NCI-H1092 treated with DMSO at 0.1 percent for 48 hours (cell line): ENCODE data around the gene KRTCAP3.
A peak's percentile ranks its signal among the peaks of the same experiment; 100 is the strongest.

Experiments used
- DNase-seq: peaks from one replicate; lab custom pipeline; 2025; lab: John Stamatoyannopoulos, UW

KRTCAP3 gene

DNA sequence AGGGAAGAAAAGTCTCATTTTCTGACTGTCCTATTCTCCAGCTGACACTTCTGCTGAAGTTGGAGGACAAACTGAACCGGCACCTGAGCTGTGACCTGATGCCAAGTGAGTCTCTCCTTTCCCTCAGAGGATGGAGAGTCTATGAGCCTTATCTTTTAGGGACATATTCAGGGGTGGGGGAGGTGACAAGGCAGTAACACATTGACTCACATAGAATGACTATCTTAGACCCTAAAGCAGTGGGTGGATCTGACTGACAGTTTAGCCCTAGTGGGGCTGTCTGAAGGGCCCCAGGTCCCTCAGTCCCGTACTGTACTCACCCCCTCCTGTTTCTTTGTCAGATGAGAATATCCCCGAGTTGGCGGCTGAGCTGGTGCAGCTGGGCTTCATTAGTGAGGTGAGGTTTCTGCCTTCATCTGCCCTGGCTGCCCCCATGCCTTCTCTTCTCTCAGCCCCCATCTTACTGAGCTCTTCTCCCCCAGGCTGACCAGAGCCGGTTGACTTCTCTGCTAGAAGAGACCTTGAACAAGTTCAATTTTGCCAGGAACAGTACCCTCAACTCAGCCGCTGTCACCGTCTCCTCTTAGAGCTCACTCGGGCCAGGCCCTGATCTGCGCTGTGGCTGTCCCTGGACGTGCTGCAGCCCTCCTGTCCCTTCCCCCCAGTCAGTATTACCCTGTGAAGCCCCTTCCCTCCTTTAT, 805 bp upstream of the KRTCAP3 start:
- no peak for DNase-seq

DNA sequence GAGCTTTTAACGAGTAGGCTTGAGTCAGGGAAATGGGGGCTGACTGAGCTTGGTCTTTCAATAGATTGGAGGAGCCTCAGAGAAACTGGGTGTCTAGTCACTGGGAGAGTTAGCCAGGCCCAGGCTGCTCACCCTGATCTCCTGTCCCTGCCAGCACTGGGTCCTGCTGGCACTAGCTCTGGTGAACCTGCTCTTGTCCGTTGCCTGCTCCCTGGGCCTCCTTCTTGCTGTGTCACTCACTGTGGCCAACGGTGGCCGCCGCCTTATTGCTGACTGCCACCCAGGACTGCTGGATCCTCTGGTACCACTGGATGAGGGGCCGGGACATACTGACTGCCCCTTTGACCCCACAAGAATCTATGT, 720 bp downstream of the KRTCAP3 start:
- DNase-seq, result no peak

DNA sequence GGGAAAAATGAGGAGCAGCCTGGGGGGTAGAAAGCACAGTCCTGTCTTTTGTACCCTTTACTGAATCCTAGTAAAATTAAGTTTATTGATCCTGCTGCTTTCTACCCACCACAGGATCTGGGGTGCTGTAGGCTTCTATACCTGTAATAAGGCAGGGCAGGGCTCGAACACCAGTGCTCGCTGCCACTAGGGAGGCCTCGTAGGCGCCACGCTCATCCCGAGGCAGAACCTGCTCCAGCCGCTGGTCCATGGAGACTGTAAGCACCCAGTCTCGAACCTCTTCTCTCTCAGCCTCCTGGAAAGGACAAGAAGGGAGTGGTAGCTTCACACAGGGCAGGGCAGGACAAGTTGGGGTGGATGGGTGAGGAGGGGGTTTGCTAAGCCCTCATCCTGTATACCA, 3.0 kb downstream of the KRTCAP3 start:
- DNase-seq, result no peak

DNA sequence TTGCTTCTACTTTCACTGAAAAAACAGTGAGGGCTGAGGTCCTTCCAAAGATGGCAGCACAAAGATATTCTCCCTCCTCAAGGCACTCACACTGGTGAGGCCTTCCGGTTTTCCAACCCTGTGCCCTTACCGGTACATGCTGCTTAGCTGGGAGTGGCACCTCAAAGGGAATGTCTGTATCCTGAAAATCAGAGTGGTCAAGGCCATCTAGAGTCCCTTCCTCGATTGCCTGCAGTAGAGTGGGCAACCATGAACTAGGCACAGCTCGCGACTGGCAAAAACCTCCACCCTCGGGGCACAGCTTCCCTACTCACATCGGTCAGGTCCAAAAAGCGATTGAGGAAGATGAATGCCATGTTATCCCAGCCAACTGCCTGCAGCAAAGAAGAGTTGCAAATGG, 3.4 kb downstream of the KRTCAP3 start:
- DNase-seq, result no peak

DNA sequence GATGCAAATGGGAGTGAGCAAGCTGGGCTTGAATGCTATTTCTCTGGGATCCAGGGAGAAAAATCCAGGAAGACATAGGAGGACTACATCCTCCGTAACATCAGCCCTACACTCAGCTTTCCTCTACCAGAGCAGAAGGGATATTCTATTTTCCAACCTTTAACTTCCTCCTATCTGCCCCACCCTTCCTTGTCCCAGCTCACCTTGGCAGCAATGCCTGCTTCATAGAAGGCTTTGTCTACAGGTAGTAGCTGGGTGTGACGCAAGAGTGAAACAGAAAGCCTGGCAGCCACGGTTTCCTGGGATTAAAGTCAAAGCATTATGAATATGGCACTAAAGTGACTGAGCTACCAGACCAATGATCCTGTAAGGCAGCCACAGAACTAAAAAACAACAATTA, 3.9 kb downstream of the KRTCAP3 start:
- DNase-seq, result no peak

DNA sequence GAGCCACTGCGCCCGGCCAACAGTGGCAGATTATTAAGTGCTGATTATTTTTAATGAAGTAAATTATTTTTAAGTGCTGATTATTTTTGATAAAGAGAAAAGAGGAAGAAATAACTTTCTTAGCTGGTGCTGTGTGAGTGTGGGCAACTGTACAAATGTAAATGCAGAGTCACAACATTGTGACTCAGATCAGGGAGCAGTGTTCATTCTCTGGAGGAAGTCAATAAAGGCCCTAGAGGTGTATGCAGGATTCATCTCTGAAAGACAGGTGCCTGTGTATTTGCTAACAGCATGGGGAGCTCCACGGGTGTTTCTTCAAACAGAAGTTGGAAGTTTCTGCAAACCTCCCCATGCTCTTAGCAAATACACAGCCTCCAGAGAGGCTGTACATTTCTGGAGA, 6.2 kb downstream of the KRTCAP3 start:
- no peak for DNase-seq

DNA sequence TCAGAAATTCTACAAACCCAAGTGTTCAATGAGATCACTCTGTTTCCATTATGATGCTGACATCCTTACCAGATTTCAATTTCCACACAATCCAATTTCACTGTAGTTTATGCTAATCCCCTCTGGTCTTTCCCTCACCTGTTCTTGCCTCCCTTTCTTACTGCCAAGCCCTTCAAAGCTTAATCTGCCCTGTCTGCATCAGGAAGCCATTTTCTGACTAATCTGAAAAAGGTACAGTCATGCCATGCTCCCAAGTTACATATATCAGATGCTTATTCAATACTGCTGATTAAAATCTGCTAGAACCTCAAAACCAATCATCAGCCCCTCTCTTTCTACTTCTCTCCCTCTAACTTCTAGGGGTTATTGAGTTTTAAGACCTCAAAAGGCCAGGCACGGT, 8.9 kb downstream of the KRTCAP3 start:
- DNase-seq, result no peak

DNA sequence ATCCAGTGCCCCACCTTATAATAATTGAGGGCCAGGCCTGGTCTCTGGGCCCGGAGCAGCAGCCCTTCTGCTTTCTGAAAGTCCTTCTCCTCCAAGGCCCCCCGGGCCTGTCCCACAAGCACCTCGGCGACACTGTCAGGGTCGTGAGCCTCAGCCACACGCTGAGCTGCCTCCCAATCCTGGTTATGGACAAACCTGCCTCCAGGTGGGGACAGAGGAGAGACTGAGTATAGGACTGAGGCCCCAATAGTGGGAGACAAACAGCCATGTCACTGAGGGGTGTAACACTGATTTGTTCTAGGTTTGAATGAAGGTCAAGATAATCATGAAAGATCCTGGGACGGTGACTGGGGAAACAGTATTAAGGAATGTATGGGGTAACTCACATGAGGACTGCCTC, 11.8 kb downstream of the KRTCAP3 start:
- no peak for DNase-seq

DNA sequence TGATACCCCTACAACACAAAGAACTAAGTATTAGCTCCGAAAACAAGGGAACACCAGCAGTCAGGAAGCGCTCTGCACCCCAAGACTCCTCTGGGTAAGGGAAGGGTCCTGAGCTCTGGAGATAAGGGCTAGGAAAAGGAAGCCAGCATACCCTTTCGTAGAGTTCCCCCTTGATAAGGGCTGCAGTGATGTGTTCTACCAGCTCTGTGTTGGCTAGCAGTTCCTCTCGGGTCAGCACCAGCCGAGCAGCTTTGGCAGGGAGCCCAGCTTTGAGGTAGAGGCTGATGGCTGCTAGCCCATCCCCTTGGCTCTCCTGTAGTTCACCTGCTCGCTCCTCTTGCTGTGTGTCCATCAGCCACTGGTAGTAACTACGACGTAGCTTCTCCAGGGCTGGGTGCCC, 18.9 kb downstream of the KRTCAP3 start:
- peak; percentile 10 for DNase-seq

DNA sequence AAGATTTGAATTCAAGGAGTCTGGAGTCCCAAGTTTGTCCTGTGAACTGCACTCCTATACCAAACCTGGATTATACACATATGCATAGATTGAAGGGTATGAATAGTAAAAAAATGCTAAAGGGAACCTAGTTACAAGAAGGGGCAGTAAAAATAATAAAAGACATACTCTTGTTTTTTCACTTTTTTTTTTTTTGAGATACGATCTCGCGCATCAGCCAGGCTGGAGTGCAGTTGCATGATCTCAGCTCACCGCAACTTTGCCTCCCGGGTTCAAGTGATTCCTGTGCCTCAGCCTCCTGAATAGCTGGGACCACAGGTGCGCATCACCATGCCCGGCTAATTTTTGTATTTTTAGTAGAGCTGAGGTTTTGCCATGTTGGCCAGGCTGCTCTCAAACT, 22.3 kb downstream of the KRTCAP3 start:
- DNase-seq, result no peak

DNA sequence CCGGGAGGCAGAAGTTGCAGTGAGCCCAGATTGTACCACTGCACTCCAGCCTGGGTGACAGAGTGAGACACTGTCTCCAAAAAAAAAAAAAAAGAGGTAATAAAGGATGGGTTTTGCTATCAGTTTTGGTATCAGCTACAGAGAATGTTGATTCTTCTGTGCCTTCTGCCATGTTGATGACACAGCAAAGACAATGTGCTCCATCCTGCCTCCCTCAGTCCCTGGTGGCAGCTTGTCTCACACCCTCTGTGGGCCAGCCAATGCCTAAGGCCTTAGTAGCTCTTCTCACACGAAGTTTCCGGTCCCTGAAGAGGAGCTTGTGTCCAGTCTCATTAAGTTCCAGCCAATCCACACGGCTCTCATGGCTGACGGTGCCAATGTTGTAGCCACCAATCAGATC, 29.8 kb downstream of the KRTCAP3 start:
- DNase-seq, result no peak

DNA sequence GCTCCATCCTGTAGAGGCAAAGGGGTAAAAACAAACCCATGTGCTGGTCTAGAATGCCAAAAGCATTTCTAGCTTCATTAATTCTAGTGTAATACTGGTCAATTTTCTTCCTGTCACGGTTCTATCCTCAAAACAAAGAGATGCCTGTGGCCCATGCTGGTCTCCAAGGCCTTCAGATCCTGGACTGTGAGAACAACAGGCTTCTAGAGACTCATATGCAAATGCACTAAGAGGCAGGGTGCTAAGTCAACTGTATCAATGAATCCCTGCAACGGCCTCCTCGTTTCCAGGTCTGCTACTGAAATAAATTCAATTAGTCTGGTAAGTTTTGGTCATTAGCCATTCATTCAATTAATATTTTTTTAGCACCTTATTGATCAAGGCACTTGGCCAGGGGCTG, 43.3 kb downstream of the KRTCAP3 start:
- no peak for DNase-seq

DNA sequence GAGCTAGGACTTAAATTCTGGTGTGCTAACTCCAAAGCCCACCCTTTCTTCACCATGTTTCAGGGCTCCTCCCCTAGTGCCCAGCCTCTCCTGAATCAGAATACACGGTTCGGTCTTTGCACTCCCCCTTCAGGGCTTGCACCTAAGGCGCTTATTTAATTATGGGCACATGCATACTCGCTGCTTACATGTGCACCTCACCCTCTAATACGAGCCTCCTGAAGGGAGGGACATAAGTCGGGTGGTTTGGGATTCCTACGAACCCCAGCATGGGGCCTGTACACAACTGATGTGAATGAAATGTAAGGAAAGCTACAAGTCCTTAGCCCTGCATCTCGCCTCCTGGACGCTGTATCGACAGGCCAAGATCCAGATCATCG, 46.9 kb downstream of the KRTCAP3 start:
- DNase-seq, result peak; percentile 1

DNA sequence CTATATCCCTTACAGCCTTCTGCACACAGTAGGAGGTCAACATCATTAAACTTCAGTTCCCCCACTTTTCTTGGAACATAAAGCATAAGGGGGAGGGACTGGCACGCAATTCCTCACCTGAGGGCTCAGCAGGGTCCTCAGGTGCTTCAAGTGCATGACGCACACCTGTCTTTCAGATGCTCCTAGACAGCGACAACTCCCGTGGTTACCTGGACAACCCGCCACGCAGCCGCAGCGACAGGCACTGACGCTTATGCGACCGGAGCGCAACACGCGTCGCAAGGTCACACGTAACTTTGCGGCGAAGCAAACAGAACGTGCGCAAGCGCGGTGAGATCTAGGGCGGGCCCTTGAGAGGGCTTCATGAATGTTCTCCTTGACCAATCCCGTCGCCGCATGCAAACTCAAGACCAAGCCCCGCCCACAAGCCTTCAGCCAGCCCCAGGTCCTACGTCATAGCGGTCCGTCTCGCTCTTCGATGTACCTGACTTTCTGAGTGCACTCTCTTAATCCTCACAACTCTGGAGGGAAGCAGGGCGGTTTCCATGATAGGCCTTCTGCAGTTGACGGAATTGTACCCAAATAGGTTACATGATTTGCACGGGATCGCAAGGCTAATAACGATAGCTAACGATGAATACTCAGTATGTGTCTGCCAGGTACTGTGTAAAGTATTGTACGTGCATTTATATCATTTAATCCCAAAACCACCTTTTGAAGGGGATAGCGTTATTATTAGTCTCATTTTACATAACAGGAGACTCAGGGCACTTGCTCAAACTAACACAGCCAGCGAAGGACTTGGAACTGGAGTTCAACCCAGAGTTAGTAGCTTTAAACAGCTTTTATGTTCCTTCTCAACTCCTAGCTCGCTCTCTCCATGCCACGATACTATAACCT, 47.6 kb downstream of the KRTCAP3 start, which contains the start of gene IFT172:
Gene IFT172 (minus strand): TSS at position 246 of the 900 bp plus-strand sequence. CDS start 90 bp downstream, at position 156.
- peak; percentile 97 for DNase-seq

DNA sequence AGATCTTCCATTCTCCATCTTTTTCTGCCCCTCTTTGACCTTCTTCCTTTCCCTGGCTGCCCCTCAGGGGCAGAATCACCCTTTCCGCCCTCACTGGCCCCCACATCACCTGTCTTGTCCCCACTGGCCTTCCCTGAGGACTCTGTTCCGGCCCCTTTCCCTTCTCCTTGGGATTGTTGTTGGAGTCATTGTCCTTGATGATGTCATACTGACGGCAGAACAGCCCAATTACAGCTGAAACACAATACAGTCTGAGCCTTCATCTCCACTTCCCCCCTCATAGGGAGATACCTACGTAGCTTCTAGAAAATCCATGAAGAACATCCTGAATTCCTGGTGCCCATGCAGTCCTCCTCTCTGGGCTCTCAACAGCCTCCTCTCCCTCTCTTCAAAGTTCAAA, 50.4 kb downstream of the KRTCAP3 start:
- no peak for DNase-seq

DNA sequence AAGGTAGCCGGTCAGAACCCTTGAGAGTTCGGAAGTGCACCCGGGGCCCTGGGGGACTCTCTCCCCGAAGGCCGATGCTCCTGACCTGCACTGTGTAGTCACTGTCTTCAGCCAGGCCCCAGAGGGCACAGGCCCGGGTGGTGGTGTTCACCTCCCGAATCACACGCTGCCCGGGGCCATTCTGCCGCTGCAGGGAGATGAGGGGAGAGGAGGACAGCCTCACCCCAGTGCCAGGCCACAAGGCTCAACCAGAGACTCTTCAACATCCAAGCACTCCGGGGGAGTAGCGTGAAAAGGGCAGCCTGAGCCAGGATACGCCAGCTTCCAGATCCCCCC, 51.7 kb downstream of the KRTCAP3 start:
- DNase-seq, result no peak
